Skeletal muscle tissue (tissue), 4 donors: ENCODE measurements around the gene PODNL1. TPM values are rescaled to one million over a fixed set of nuclear protein-coding genes. Genes with fewer than 3 reads are reported as not detected.

Source experiments
- H3K27ac ChIP-seq: one replicate; pipeline ENCODE4 v1.7.0; 2013; ENCODE audit warnings: mild to moderate bottlenecking, low read depth, low read length, inconsistent platforms
- H3K27me3 ChIP-seq, 3 donors: one replicate each; pipeline ENCODE4 v1.7.0; 2013; ENCODE audit warnings: low read length in 3 of 3; ENCODE audit not compliant: control insufficient read depth in 3 of 3, insufficient read depth in 3 of 3
- H3K36me3 ChIP-seq, 3 donors: one replicate each; pipeline ENCODE4 v1.7.0; 2013; ENCODE audit warnings: low read length in 3 of 3; ENCODE audit not compliant: control insufficient read depth in 3 of 3, insufficient read depth in 3 of 3
- H3K4me1 ChIP-seq, 3 donors: one replicate each; pipeline ENCODE4 v1.7.0; 2013; ENCODE audit warnings: low read length in 3 of 3, mild to moderate bottlenecking in 3 of 3; ENCODE audit not compliant: control insufficient read depth in 3 of 3, insufficient read depth in 3 of 3
- H3K4me3 ChIP-seq, 3 donors: one replicate each; pipeline ENCODE4 v1.7.0; 2013; ENCODE audit warnings: low read length in 3 of 3
- H3K9ac ChIP-seq, 3 donors: one replicate each; pipeline ENCODE4 v1.7.0; 2013; ENCODE audit warnings: low read length in 3 of 3, mild to moderate bottlenecking in 3 of 3, moderate library complexity in 2 of 3, low read depth in 1 of 3
- H3K9me3 ChIP-seq, 3 donors: one replicate each; pipeline ENCODE4 v1.7.0; 2013; ENCODE audit warnings: low read length in 3 of 3; ENCODE audit not compliant: control insufficient read depth in 3 of 3
- total RNA-seq: library from RNA; depleted of rRNA; stranded (reverse); fragments of >200 nt; gene quantifications from one replicate; pipeline ENCODE4 v1.2.3, GENCODE V29; 2014
- donor health status: Osteomylitis.

The PODNL1 gene
- total RNA-seq, 1 donor from 2014 or later = not detected

DNA sequence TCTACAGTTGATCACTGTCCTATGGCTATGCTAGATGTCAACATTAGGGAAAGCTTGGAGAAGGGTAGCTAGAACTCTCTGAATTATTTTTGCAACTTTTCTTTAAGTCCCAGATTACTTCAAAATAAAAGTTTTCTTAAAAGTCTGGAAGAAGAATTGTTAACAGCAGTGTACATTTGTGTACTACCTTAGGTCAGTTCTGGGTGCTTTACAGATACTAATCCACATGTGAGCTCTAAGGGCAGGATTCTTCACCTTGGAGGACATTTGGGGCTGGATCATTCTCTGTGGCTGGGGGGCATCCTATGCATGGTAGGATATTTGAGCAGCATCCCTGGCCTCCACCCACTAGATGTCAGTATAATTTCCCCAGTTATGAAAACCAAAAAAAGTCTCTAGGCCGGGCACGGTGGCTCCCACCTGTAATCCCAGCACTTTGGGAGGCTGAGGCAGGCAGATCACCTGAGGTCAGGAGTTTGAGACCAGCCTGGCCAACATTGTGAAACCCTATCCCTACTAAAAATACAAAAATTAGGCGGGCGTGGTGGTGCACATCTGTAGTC lies 35.1 kb downstream of the PODNL1 start:
- Histone ChIP-seq H3K9me3 (no peaks in the 10 kb centered on the region), H3K27ac (no peak overlapping the region), H3K36me3 (no peaks in the 10 kb centered on the region), H3K4me1 (peaks cover 12 to 14% (median 13%) of the 10 kb centered on the region in 3 donors), H3K4me3 (no peak overlapping the region), H3K9ac (no peak overlapping the region), H3K27me3 (no peaks in the 10 kb centered on the region)

- Histone ChIP-seq H3K27me3 (no peaks in the 10 kb centered on the region), H3K4me3 (no peak overlapping the region), H3K9ac (no peak overlapping the region), H3K27ac (no peak overlapping the region), H3K9me3 (no peaks in the 10 kb centered on the region), H3K36me3 (no peaks in the 10 kb centered on the region), H3K4me1 (no peaks in the 10 kb centered on the region)
Measured at GRCh38 chr19:13899912-13900584, 38.2 kb downstream of the PODNL1 start.

DNA sequence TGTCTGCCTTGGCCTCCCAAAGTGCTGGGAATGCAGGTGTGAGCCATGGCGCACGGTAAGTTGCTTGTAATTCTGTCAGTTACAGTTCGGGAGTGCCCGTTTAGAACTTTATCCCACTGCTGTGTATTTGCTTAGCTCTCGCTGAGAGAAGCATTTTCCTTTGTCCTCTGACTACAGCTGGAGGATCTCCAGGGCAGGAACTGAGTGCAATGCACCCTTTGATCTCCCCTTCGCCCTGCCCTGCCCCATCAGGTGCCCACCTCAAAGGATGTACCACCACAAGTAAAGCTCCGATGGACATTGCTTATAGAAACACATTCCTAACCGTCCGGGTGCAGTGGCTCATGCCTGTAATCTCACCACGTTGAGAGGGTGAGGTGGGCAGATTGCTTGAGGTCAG lies 38.8 kb downstream of the PODNL1 start:
- no peaks in the 10 kb centered on the region for H3K27me3 ChIP-seq
- H3K27ac ChIP-seq = no peak overlapping the region
- no peak overlapping the region for H3K9ac ChIP-seq
- H3K4me3 ChIP-seq = no peak overlapping the region
- no peaks in the 10 kb centered on the region for H3K4me1 ChIP-seq
- H3K9me3 ChIP-seq = no peaks in the 10 kb centered on the region
- no peaks in the 10 kb centered on the region for H3K36me3 ChIP-seq

DNA sequence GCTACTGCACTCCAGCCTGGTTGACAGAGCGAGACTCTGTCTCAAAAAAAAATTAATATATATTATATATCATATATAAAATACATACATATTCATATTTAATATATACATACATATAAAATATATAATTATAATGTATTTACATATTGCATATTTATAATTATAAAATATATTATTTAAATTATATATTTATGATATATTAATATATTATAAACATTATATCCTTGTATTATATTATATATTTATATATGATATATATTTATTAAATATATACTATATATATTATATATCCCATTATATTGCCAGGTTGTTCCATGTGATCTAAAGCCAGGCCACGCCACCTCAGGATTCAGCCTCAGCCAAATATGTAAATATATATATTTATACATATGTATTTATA lies 42.0 kb downstream of the PODNL1 start:
- no peak overlapping the region for H3K27ac ChIP-seq
- H3K36me3 ChIP-seq = no peaks in the 10 kb centered on the region
- H3K27me3 ChIP-seq = no peaks in the 10 kb centered on the region
- no peak overlapping the region for H3K4me3 ChIP-seq
- H3K4me1 ChIP-seq = no peaks in the 10 kb centered on the region
- H3K9ac ChIP-seq = no peak overlapping the region
- H3K9me3 ChIP-seq = no peaks in the 10 kb centered on the region

DNA sequence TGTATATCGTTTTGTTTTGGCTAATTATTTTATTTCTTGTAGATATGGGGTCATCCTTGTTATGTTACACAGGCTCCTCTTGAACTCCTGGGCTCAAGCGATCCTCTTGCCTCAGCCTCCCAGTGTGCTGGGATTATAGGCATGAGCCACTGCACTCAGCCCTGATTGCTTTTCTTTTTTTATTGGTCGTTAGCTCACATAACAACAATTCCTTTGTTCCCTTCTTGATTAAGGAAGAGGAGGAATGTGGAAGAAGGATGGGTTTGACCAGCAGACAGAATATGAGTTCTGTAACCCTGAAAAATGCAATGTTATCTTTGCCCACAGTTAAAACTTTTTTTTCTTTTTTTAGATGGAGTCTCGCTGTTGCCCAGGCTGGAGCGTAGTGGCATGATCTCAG lies 43.7 kb downstream of the PODNL1 start:
- H3K4me1 ChIP-seq = no peaks in the 10 kb centered on the region
- H3K9ac ChIP-seq = no peak overlapping the region
- no peaks in the 10 kb centered on the region for H3K36me3 ChIP-seq
- no peaks in the 10 kb centered on the region for H3K27me3 ChIP-seq
- H3K27ac ChIP-seq = no peak overlapping the region
- no peaks in the 10 kb centered on the region for H3K9me3 ChIP-seq
- no peak overlapping the region for H3K4me3 ChIP-seq

DNA sequence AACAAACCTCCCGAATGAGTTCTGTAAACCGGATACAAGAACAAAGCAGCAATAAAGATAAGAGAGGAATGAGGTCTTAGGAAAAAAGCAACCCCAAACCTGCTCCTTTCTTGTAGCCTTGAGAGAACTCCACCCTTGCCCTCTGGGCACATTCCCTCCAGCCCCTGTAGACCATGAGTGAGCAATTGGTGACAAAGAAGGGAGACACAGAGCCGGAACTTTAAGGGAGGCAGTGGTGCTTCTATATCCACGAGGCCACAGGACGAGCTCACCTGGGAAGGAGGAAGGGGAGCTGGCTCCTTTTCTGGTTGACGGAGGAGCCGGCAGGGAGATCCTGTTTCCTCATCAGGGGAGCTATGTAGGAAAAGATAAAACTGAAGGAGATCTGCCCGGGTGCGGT lies 45.3 kb downstream of the PODNL1 start:
- H3K27ac ChIP-seq = no peak overlapping the region
- no peaks in the 10 kb centered on the region for H3K36me3 ChIP-seq
- no peaks in the 10 kb centered on the region for H3K4me1 ChIP-seq
- H3K27me3 ChIP-seq = no peaks in the 10 kb centered on the region
- H3K4me3 ChIP-seq = no peak overlapping the region
- H3K9me3 ChIP-seq = no peaks in the 10 kb centered on the region
- H3K9ac ChIP-seq = no peak overlapping the region

DNA sequence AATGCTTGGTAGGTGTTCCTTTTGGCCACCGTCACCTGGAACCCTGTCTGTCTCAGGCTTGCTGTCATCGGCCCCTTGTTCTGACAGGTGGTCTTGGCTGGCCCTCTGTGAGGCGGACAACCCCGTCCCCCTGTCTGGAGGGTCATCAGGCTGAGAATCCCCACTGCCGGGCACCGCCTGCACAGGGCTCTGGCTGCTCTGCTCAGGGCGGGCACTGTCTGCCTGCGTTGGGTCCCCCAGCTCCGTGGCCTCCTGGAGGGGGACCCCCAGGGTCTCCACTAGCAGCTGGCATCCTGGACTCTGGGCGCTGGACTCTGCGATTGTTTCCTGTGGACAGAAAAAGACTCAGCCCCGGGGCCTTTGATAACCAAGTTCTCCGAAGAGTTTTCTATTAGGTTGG lies 48.1 kb downstream of the PODNL1 start:
- Histone ChIP-seq H3K9ac (no peak overlapping the region), H3K4me1 (no peaks in the 10 kb centered on the region), H3K27me3 (no peaks in the 10 kb centered on the region)

DNA sequence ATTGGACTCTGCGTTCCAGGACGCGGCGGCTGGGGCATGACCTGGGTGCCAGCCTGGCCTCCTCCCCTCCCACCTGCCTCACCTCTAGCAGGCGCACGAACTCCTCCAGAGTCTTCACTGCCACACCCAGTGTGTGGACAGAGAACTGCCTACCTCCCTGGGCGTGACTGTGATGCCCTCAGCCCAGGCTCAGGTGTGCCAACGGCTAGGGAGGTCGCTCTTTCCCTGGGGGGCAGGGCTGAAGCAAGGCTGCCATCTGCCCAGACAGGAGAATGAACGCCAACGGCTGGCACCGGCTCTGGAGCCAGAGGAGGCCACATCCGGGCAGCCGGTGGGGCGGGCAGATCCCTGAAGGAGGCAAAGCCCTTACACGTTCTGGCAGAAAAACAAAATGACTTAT lies 49.9 kb downstream of the PODNL1 start:
- Histone ChIP-seq H3K9me3 (no peaks in the 10 kb centered on the region), H3K27ac (no peak overlapping the region), H3K36me3 (no peaks in the 10 kb centered on the region), H3K9ac (no peak overlapping the region), H3K4me1 (no peaks in the 10 kb centered on the region), H3K4me3 (no peak overlapping the region), H3K27me3 (no peaks in the 10 kb centered on the region)

More for the DNA sequence above, 48.1 kb downstream of the PODNL1 start:
- H3K4me3 ChIP-seq = no peak overlapping the region
- no peaks in the 10 kb centered on the region for H3K9me3 ChIP-seq
- no peak overlapping the region for H3K27ac ChIP-seq
- no peaks in the 10 kb centered on the region for H3K36me3 ChIP-seq

GRCh38 chr19:13887517-13887916 lies 50.7 kb downstream of the PODNL1 start:
- Histone ChIP-seq H3K36me3 (no peaks in the 10 kb centered on the region), H3K4me3 (no peak overlapping the region), H3K27ac (no peak overlapping the region), H3K9ac (no peak overlapping the region), H3K4me1 (no peaks in the 10 kb centered on the region), H3K9me3 (no peaks in the 10 kb centered on the region), H3K27me3 (no peaks in the 10 kb centered on the region)

DNA sequence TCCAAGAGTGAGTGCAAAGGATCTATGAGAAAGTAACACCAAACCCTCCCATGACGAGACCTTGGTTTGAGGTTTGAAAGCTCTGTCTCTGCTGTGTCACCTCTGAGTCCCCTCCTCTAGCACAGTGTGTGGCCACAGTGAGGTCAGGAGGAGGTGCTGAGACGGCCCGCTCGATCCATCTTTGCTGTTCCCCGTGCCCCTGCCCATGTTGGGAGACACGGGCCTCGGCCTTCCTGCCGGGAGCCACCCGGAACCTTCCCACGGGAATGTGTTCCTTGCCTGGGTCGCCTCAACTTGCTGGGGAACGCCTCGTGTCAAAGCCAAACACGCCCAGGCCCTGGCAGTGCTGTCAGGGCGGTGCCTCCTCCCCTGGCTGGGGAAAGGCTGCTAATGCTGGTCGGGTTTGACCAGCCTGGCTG lies 51.2 kb downstream of the PODNL1 start:
- Histone ChIP-seq H3K4me1 (peaks cover 0 to 3% (median 0%) of the 10 kb centered on the region in 3 donors), H3K9ac (no peak overlapping the region), H3K36me3 (no peaks in the 10 kb centered on the region), H3K4me3 (no peak overlapping the region), H3K27ac (no peak overlapping the region), H3K9me3 (no peaks in the 10 kb centered on the region), H3K27me3 (no peaks in the 10 kb centered on the region)
